ENCODE results near the gene CALHM5. TPM values are rescaled to one million over a fixed set of nuclear protein-coding genes. Genes with fewer than 3 reads are reported as not detected.

CALHM5 gene
- total RNA-seq, 2 donors from 2014 or later = 0.20 to 0.37 TPM

DNA sequence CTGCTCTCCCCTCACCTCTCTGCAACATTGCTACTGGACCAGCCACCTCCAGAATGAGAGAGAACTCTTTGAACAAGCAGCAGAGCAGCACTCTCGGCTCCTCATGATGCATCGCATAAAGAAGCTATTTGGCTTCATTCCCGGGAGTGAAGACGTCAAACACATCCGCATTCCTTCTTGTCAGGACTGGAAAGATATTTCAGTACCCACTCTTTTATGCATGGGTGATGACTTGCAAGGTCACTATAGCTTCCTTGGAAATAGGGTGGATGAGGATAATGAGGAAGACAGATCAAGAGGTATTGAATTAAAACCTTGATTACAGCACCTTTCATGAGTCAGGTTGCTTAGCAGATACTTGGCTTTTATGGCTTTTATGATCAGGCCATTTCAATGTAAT is 46.5 kb downstream of the CALHM5 start:
- no peak for DNase-seq
- Histone ChIP-seq H3K27me3 (no peaks in the 10 kb centered on the region), H3K4me3 (no peak overlapping the region), H3K9ac (ENCODE audit: low read depth in 2 of 2, low read length in 2 of 2) (no peak overlapping the region), H3K4me1 (no peaks in the 10 kb centered on the region), H3K9me3 (no peaks in the 10 kb centered on the region), H3K27ac (no peak overlapping the region), H3K36me3 (no peaks in the 10 kb centered on the region)
- TF ChIP-seq, protein P1, sequence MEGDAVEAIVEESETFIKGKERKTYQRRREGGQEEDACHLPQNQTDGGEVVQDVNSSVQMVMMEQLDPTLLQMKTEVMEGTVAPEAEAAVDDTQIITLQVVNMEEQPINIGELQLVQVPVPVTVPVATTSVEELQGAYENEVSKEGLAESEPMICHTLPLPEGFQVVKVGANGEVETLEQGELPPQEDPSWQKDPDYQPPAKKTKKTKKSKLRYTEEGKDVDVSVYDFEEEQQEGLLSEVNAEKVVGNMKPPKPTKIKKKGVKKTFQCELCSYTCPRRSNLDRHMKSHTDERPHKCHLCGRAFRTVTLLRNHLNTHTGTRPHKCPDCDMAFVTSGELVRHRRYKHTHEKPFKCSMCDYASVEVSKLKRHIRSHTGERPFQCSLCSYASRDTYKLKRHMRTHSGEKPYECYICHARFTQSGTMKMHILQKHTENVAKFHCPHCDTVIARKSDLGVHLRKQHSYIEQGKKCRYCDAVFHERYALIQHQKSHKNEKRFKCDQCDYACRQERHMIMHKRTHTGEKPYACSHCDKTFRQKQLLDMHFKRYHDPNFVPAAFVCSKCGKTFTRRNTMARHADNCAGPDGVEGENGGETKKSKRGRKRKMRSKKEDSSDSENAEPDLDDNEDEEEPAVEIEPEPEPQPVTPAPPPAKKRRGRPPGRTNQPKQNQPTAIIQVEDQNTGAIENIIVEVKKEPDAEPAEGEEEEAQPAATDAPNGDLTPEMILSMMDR (IDR thresholded peaks at IDR 0.05) = no peak
- intact Hi-C loops (cut with DNase I) = no loop called here

DNA sequence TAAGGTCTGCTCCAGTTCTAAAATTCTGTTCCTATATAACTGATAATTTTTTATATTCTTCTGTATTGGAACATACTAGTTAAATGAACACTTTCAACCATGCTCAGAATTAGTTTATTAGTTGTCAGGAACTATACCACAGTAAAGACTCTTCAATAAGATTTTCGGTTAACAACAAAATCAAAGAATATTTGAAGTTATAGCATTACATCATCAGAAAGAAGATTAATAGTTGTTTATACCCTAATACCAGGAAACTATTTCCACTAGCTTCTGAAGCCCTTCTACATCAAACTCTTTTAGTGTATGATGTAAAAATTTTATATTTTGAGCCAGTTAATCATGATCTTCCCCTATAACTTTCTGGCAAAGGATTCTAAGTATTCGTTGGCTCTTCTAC is 48.7 kb downstream of the CALHM5 start:
- no peaks in the 10 kb centered on the region for H3K27me3 ChIP-seq
- intact Hi-C loops (cut with DNase I) = no loop called here
- no peaks in the 10 kb centered on the region for H3K36me3 ChIP-seq
- H3K4me3 ChIP-seq = no peak overlapping the region
- DNase-seq = no peak
- no peaks in the 10 kb centered on the region for H3K9me3 ChIP-seq
- TF ChIP-seq, protein P1 (IDR thresholded peaks at IDR 0.05) = no peak
- no peak overlapping the region for H3K9ac ChIP-seq (ENCODE audit: low read depth in 2 of 2, low read length in 2 of 2)
- H3K4me1 ChIP-seq = no peaks in the 10 kb centered on the region
- H3K27ac ChIP-seq = no peak overlapping the region

DNA sequence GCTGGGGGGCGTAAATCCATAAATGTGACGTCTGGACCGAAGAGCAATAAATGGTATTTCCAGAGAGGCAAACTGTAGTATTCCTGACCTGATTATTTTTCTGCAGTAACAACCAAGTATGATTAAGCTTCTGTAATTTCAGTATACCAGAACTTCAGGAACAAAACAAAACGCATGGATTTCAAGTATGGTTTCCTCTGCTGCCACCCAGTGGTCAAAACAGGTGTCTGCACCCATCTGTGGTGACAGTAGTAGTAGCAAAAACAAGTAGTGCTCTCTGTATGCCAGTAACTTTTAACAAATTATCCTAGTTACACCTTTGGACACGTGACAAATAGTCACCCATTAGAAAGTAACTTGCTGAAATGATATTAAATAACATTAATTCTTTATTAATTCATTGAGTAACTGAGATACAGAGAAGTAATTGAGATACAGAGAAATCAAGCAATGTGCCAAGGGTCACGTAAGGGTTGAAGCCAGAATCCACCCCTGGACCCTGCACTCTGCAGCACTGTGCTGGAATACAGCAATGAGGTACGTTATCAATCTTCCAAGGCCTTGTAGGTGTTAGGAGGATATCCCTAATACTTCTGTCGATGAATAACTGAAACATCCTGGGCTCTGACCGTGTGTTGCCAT is 50.1 kb downstream of the CALHM5 start:
- Histone ChIP-seq H3K4me3 (no peak overlapping the region), H3K9ac (ENCODE audit: low read depth in 2 of 2, low read length in 2 of 2) (no peak overlapping the region), H3K27ac (no peak overlapping the region)

DNA sequence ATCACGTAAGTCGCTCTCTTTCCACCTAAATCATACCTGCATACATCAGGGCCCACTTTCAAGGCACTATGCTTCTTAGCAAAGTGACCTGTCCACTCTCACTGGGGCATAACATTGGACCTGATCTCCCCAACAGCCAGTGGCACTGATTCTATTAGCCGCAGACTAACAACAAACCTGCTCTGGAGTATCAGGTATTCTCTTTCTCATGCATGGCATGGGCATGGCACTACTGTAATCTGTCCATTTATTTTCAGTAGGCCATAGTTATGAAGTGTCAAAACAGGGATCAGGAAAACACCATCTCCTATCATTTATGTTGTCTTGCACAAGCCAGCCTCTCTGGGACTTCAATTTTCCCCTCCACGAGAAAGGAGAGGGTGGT is 50.6 kb downstream of the CALHM5 start:
- no peak overlapping the region for H3K27ac ChIP-seq
- DNase-seq = no peak
- no peaks in the 10 kb centered on the region for H3K4me1 ChIP-seq
- intact Hi-C loops (cut with DNase I) = no loop called here
- H3K4me3 ChIP-seq = no peak overlapping the region
- no peaks in the 10 kb centered on the region for H3K27me3 ChIP-seq
- no peak overlapping the region for H3K9ac ChIP-seq (ENCODE audit: low read depth in 2 of 2, low read length in 2 of 2)
- H3K9me3 ChIP-seq = no peaks in the 10 kb centered on the region
- H3K36me3 ChIP-seq = no peaks in the 10 kb centered on the region
- TF ChIP-seq, protein P1 (IDR thresholded peaks at IDR 0.05) = no peak

More for the DNA sequence above, 50.1 kb downstream of the CALHM5 start:
- Histone ChIP-seq H3K4me1 (no peaks in the 10 kb centered on the region), H3K36me3 (no peaks in the 10 kb centered on the region), H3K9me3 (no peaks in the 10 kb centered on the region), H3K27me3 (no peaks in the 10 kb centered on the region)
- intact Hi-C loops (cut with DNase I) = no loop called here
- TF ChIP-seq, protein P1 (IDR thresholded peaks at IDR 0.05) = peak; percentile 95
- DNase-seq = peak; percentile 79

DNA sequence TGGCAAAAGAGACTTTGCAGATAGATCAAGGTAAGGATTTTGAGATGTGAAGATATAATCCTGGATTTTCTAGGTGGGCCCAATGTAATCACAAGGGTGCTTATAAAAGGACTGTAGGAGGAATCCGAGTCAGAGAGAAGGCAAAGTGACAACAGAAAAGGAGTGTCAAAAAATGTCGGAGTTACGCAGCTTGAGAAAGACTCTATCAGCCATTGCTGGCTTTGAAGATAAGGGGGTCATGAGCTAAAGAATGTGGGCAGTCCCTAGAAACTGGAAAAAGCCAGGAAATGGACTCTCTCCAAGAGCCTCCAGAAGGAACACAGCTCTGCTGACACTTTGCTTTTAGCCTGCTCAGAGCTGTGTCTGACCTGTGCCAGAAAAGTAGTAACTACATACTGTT is 51.2 kb downstream of the CALHM5 start:
- TF ChIP-seq, protein P1 (IDR thresholded peaks at IDR 0.05) = no peak
- Histone ChIP-seq H3K36me3 (no peaks in the 10 kb centered on the region), H3K27ac (no peak overlapping the region), H3K9ac (ENCODE audit: low read depth in 2 of 2, low read length in 2 of 2) (no peak overlapping the region), H3K4me1 (no peaks in the 10 kb centered on the region), H3K27me3 (no peaks in the 10 kb centered on the region), H3K9me3 (no peaks in the 10 kb centered on the region), H3K4me3 (no peak overlapping the region)
- intact Hi-C loops (cut with DNase I) = no loop called here
- DNase-seq = no peak
